ENCODE measurements around the gene PPP3R2.
A peak's percentile ranks its signal among the peaks of the same experiment; 100 is the strongest.

Gene PPP3R2, protein sequence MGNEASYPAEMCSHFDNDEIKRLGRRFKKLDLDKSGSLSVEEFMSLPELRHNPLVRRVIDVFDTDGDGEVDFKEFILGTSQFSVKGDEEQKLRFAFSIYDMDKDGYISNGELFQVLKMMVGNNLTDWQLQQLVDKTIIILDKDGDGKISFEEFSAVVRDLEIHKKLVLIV

DNA sequence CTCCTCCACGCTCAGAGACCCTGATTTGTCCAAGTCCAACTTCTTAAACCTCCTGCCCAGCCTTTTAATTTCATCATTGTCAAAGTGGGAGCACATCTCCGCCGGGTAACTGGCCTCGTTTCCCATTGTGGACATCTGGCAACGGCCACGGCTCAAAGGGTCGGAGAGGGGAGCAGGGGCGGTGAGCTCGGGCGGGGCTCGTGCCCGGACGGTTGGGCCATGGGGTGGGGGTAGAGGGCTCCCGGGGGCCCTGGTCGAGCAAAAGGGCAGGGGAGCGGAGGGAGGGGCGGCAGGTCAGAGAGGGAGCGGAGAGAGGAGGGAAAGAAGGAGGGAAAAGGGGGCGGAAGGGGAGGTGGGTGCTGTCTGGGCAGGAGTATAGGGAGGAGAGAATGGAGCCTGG lies at the start of gene PPP3R2:
Gene PPP3R2, minus strand, starts transcription at position 174 of the 400 bp plus-strand sequence. Its CDS starts 48 bp downstream, at position 126.
- DNase-seq (ENCODE audit: low read depth): no peak

DNA sequence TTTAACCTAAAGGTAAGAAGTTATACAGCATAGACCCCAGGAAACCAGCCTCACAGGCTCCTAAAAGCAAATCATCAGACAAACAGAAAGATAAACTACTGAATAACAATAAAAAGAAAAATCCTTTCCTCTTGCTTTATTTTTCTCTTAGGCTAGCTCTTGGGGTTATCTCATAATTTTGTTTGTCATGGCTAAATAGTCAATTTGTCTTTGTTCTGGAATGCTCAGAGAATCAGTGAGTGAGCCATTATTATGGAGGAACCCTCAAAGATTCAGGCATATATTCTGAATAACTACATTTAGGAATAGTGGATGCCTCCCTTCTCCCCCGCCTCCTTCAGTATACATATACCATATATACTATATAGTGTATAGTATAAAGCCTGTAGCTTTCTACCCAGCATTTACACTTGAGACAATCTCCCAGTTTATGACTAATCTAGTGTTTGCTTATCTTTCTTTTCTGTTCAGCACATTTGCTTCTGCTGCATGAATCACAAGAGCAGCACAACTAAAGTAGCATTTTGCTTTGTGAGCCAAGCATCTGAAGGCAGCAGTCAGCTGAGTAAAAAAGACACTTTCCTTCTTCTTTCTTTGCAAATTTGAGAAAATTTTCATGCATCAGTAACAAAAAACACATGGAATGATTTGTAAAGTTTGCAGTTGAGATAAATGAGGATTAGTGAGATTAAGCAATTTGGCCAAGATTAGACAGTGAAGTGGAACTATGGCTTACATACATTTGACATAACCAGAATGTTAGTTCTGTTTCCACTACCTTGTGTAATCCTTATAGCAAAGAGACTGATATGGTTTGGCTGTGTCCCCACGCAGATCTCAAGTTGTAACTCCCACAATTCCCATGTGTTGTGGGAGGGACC lies 45.3 kb upstream of the PPP3R2 start:
- DNase-seq (ENCODE audit: low read depth): no peak

DNA sequence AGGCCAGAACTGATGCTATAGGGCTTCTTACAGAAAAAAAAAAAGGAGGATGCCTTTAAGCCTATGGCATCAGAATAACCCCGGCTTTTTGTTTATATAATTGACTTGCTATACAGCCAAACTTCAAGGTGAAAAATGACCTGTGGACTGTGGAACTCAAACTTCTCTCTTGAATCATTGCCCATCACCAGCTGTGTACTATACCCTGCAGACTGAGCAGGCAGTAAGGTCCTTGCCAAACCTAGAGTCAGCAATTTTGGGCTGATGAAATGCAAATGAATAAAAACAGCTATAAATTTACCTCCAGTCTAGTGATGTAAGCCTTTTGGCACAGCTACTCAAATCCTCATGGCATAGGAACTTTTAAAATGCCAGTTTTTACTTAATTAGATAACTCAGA lies 44.5 kb upstream of the PPP3R2 start:
- no peak for DNase-seq (ENCODE audit: low read depth)

DNA sequence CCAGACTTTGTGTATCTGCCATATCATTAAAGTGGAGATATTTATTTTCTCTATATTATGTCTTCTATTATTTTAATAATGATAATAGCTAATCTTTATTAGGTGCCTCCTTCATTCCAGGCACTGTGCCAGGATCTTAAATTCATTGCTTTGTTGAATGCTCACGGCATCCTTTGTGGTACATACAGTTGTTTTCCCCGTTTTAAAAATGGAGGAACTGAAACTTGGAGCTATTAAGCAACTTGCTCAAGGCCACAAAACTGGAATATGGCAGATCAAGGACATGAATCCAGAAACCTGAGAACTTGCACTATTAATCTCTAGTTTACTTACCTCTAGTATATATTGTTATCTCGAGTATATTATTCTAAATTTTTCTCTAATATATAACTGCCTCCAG lies 41.5 kb upstream of the PPP3R2 start:
- no peak for DNase-seq (ENCODE audit: low read depth)

DNA sequence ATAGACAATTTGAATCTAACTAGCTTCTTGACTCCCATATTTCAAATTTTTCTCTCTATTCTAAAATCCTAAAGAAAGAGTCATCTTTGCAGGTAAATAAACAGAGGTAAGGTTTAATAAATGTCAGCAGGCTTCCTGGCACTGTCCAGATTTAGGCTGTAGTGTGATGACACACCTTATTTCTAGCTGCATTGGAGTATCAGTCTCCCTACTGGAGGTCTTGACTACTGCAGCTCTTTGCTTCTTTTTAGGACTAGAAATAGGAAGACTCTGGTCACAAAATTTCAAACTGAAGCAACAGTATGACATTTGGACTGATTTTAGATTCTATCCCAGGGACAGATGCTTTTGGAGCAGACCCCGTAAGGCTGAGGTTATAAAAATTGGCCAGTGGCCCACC lies 40.7 kb upstream of the PPP3R2 start:
- DNase-seq (ENCODE audit: low read depth): no peak

DNA sequence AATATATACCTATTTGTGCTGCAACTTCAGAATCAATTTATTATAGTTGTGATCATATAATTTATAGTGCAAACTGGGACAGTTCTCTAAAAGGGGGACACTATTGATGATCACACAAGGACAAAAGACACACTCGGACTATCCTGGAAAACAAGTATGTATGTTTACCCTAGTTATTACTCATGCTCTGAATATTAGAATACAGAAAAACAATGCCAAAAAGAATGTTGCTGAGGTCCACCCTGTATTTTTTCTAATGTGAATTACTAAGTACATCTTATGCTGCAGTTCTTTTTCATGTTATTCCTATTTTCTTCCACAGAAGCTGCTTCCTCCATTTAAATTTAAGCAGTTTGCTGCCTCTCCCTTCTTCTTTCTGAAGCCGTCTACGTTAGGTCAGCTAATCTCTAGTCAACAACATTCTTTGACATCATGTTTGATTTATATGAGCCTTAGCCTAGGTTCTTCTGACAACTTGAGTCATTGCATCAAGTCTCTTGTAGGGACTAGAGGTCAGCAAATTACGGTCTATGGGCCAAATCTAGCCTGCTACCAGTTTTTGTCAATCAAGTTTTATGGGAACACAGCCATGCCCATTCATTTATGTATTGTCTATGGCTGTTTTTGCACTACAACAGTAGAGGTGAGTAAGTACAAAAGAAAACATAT lies 40.1 kb upstream of the PPP3R2 start:
- DNase-seq (ENCODE audit: low read depth): no peak

DNA sequence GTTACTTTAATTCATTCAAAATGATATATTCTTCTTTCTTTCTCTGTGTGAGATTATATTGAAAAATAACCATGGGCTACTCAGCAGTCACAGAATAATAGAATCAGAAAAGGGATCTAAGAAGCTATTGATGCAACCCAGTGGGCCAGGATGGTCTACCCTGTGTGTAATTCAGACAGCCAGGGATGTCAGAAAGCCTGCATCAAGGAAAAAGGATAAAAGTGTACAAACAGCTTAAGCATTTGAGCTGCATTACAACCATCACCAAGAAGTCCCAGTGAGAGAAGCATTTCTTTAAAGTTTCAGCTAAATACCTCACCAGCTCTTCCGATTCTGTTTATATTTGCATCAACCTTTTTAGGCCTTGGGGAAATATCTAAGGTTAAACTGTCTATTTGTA lies 37.8 kb upstream of the PPP3R2 start:
- no peak for DNase-seq (ENCODE audit: low read depth)

DNA sequence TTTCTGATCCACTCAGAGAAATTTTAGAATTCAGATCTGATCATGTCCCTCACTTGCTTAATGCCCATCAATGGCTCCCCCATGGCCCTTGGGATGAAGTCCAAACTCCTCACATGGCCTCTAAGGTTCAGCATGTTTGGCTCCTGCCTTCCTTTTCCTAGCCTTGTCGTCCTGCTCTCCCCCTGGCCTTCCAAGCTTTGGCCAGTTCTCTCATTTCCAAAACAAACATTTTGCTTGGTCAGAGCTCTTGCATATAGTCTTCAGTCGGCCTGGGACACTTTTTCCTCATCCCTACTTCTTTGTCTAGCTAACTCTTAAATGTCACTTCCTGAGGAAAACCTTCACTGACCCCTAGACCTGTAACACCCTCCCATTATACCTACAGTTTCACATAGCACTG lies 37.1 kb upstream of the PPP3R2 start:
- no peak for DNase-seq (ENCODE audit: low read depth)

DNA sequence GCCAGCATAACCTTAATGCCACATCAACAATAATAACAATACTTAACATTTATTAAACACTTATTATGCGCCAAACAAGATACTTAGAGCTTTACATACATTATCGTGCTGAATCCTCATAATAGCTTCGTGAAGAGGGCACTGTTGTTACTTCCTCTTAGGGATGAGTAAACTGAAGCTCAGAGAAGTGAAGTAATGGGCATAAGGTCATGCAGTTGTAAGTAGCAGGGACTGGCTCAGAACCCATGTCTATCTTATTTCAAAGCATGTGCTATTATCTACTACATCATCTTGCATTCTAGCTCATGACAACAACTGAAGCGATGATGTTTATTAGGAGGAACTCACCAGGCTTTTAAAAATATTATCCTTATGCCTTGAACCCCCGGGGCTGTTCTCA lies 34.9 kb upstream of the PPP3R2 start:
- no peak for DNase-seq (ENCODE audit: low read depth)

DNA sequence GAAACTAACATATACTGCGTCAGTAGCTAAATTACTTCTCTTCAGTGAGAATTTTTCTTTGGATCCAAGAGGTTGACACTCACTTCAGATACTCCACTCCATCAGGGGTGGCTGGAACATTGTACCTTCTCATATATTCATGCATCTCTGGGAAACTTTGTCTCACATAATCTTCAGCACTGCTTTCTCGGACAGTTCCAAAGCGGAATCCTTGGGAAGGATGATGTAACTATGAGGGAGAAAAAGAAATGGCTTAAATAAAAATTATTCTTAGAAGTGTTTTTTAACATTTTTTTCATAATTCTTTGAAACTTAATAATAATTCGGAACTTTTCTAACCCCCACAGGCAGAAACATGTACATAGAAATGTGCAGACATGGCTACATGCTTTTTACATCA lies 33.4 kb upstream of the PPP3R2 start:
- DNase-seq (ENCODE audit: low read depth): peak; percentile 3

DNA sequence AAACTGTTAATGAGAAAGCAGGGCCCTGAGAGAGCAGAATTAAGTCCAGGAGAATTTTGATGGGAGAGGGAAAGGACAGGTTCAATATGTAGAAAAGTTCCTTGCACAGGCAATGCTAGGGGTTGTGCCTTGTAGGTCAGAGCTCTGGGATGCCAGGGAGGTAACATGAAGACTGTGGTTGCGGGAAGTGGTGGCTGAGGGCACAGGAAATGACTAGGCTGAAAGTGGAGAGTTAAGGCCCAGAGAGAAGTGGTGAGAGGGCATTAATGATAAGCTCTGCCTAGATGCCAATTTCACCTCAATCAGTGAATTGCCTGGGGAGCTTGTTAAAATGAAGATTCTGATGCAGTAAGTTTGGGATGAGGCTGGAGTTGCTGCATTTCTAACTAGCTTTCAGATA lies 31.5 kb upstream of the PPP3R2 start:
- DNase-seq (ENCODE audit: low read depth): no peak

DNA sequence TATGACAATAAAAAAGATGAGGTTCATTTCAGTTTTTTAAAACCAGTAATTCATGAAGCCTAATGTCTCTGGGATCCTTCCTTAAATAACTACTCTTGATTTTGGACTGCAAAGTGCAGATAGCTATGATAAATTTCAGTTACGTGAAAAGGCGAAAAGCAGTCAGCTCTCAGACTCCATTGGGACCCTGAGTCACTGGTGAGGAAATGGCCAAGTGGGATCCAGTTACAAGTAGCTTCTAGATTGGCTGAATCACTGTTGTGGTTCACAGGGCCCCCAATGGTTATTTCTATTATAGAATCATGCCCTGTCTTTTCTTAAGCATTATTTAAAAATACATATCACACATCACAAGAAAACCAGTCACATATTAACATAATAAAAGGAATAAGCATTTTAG lies 31.1 kb upstream of the PPP3R2 start:
- no peak for DNase-seq (ENCODE audit: low read depth)

DNA sequence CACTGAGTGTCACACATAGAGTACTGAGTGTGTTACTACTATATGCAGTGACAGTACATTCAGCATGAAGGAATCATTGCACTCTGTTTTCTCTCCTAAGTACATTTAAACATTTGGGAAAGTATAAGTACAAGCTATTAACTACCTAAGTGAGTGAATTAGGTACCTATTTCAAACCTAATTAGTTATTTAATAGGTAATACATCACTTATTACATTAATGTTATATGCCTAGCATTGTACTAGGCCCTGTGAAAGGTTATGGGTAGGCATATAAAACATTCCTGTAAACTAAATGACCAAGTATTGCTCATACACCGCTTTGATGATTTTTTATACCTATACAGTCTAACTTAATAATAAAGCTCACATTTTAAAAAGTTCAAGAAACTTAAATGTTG lies 25.7 kb upstream of the PPP3R2 start:
- no peak for DNase-seq (ENCODE audit: low read depth)

DNA sequence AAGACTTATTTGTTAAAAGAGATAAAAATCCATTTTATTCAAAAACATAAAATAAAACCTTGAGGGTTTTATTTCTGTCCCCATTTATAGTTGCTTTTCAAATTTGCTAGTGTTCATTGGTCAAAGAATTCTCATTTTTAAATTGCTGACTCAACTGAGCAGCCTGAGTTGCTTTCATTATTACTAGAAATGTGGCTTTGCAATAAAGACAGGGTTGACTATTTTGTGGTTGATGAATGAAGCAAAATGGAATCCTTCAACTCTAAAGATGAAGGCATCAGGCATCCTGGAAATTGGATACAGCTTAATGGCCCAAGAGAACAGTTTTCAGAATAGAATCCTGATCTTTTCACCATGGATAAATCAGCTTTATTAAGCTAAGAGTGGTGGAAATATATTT lies 23.9 kb upstream of the PPP3R2 start:
- DNase-seq (ENCODE audit: low read depth): peak; percentile 1

DNA sequence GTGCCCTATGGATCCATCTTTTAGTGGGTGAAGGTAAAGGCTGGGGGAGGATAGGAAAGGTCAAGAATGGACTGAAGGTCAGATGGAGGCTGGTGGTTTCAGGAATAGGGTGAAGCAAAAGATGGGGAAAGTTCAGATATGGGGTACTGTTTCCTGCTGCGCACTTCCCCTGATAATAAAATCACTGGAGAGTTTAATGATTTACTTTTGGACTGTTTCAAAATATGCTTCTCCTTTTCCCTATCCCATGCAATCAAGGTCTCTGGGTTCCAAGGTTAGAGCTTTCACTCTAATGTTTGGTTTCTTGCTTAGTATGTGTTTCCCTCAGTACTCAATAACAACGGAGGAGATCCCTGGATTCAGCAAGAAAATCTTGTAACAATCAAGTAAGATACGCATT lies 10.8 kb upstream of the PPP3R2 start:
- DNase-seq (ENCODE audit: low read depth): no peak

DNA sequence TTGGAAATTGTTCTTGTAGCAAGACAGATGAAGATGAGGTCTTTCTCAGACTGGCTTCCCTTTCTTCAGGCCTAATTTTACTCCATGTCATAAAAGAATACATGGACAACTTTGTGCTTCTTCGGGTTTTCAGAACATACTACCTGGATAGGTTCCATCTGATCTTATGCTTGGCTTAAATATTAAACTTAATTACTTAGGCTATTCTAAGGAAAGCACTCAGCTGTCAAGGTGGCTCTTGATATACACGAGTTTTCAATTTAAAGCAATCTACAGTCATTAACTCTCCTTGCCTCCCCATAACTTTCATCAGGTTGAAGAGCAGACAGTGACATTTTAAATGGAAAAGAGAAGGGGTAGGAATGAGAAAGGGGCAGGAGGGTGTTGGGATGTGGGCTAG lies 9.5 kb upstream of the PPP3R2 start:
- no peak for DNase-seq (ENCODE audit: low read depth)

DNA sequence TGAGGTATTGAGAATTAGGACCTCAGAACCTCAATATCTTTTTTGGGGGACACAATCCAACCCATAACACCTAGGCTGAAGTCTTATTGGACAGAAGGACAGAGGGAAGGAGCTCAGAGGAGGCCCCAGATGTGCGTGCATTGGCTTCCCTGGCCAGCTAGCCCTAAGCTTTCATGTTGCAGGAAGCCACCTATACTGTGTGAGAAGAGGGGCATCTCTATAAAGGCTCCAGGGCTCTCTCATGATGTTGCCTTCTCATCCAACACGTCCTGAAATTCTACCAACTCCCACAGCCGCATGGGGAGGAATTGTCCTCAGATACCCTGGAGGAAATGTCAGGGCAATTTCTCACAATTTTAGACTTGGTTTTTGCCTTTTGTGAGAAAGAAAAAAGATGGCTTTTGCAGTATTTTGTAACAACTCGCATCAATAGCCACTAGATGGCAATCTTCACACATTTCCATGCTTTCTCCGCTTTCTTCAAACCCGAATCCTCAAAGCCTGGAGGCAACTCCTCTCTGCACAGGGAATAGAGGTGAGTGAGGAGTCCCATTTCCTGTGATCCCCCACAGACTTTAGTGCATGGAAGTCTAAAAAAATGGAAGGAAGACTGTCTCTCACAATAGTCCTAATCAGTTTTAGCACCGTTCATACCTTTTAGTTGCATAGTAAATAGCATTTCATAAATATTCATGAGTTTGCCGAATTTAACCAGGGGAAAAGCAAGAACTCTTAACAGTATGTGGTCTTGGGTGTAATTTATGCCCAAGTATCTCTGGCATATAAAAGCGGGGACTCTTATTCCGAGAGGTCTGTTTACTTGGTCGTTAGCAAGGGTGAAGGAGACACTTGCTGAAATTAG lies 7.4 kb upstream of the PPP3R2 start:
- DNase-seq (ENCODE audit: low read depth): peak; percentile 17

DNA sequence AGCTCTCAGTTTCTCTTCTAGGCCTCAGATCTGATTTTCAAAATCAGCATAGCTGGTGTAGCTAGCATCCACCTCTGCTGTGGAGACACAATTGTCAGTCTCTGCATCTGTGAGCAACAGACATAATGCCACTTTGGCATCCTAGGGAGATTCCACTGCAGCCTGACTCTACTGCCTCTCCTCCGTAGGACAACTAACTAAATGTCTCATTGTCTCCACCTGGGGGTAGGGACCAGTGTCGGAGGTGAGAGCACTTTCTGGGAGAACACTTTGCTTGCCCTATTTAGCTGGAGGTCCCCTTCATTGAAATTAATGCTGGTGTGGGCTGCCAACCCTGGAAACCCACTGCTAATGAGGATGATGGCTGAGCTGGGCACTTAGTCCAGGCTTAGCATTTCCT lies 1.4 kb downstream of the PPP3R2 start:
- no peak for DNase-seq (ENCODE audit: low read depth)

DNA sequence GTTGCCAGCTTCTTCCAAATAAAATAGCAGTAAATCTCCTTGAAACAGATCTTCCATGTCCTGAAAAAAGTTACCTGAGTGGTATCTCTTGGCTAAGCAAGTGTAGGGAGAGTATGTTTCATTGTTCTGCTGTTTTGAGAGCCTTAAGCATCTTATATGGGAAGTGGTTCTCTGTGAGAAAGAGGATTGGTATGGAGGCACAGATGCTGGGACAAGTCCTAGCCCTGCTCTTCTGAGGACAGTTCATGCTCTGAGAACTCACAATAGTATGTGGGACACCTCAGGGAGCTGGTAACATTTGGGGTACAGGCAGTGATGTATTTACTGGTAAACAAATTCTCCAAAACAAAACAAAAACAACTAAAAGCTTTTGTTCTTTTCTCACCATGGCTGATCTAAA lies 2.0 kb downstream of the PPP3R2 start:
- no peak for DNase-seq (ENCODE audit: low read depth)

DNA sequence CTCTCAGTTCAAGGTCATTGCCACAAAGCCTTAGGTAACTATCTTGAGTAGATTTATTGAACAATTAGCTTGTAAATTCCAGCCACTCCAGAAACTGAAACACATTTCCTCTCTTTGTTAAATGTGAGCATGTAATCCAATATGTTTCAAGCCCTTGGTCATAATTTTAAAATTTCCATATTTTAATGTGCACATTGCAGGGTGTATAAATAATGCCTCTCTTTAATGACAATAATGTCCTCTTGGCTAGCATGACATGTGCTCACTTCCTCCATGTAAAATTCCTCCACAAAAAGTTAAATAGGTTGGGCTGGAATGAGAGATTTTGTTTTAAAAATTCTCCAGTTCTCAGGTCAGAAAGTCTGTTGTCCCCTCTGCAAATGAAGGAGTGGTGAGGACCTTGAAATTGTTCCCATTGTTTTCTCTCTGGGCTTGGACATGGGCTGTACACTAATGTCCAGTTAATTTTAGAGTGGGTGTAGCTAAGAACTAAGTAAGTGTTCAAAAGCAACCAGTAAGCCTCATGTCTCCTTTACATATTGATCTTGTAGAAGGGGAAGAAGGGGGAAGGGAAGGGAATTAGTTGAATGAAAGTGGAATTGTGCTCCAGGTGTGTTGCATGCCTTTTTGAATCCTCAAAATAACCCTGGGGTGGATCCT lies 2.9 kb downstream of the PPP3R2 start:
- no peak for DNase-seq (ENCODE audit: low read depth)

DNA sequence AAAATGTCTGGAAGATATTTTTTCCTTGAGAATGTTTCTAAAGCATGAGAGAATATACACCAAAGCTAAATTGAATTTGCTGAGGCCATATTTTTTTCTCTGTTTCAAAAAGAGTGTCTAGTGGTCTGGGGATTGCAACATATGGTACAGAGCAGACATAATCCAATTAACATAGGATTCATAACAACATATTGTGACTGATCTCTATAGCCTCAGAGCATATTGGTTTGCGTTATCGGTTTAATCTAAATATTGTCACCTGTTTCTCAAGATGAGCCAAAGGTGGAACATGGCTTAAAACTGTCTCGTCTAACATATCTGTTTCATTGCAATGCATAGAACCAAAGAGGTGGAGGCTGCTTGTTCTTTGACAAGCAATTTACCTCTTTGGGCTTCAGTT lies 3.9 kb downstream of the PPP3R2 start:
- DNase-seq (ENCODE audit: low read depth): no peak

DNA sequence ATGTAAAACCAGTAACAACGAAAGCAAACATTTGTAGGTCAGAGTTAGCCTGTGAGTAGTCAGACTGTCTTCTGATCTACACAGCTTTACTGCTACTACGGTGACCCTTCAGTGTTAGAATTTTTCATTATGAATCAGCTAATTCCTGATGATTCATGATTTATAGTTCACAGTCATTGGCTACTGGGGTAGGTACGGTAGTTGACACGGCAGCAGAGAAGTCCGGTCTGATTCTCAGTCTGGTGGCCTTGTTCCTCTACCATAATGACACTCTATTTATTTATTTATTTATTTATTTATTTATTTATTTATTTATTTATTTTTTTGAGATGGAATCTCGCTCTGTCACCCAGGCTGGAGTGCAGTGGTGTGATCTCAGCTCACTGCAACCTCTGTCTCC lies 4.7 kb downstream of the PPP3R2 start:
- peak; percentile 35 for DNase-seq (ENCODE audit: low read depth)

Data from GM04504 (cell line).